GM21381 (cell line): ENCODE measurements around the gene CTSO.

Experiments
- ATAC-seq: cut with Tn5 transposase; IDR thresholded peaks from one replicate; pipeline ENCODE4 v1.9.1; 2021; ENCODE audit warnings: mild to moderate bottlenecking, moderate library complexity; ENCODE audit not compliant: unreplicated experiment

Gene CTSO, protein sequence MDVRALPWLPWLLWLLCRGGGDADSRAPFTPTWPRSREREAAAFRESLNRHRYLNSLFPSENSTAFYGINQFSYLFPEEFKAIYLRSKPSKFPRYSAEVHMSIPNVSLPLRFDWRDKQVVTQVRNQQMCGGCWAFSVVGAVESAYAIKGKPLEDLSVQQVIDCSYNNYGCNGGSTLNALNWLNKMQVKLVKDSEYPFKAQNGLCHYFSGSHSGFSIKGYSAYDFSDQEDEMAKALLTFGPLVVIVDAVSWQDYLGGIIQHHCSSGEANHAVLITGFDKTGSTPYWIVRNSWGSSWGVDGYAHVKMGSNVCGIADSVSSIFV

DNA sequence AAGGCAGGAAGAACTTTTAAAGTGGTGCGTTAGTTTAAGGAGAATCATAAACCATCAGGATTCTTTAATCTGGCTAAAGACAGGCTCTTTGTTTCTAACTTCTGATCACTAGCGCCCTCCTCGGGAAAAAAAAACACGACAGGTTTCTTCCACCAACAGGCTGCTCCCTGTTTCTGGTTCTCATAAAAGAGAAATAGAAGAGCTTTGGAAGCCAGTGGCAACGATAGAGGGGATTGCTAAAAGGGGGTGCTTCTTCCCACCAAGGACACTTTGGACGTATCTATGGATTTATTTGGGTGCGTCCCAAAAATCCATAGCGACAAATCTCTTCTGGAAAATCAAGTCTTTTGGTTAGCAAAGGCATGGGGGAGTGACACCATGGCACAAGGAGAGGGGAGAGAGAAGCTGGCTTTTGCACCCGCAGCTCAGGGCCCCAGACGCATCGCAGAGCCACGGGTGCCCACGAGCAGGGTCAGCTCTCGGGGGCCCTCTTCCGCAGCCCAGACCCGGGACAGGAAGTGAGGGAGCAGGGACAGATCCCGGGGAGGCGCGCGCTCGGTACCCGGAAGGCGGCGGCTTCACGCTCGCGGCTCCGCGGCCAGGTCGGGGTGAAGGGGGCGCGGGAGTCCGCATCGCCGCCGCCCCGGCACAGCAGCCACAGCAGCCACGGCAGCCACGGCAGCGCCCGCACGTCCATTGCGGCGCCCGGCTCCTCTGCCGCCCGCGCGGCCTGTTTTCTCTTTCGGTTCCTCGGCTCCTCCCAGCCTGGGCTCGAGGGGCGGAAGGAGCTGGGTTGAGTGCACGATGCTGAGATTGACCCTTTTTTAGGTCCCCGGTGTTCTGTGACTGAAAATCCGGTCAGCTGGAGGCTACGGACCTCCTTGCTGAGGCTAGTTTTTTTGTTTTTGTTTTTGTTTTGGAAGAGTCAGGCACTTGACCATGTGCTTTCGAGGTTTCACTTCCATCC, at the start of gene CTSO:
Gene CTSO (minus strand): TSS at position 716 of the 967 bp plus-strand sequence. CDS start 19 bp downstream, at position 697.
- peak; percentile 95 for ATAC-seq

DNA sequence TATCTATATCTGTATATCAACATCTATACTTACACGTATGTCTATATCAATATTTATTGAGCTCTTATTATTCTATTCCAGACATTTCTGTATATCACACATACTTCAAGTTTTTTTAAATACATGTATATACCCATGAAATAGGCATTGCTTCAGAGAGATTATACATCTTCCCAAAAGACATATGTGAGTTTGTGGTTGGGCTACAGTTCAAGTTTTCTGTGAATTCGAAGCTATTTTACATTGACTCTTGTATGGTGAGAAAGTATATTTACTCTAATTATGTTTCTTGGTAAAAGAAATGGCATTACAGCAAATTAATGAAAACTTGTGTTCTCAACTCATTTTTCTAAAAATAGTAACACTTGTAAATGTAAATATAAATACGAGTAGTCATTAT, 46.8 kb upstream of the CTSO start:
- no peak for ATAC-seq

DNA sequence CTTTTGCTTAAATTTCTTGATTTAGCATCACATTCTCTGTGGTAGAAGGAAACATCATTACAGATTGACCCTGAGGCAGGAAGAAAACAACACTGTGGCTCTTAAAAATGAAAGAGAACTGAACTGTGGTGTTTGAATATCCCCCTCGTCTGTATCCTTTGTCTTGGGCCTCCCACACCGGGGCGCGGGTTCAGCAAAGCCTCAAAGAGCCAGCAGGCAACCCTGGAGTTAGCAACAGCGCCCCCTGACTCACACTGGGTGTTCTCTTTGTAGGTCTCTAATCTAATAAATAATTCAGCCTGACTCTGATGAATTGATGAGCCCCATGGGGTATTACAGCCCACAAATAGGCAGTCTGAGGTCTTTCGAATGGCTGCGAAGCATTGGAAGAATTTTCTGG, 46.1 kb upstream of the CTSO start:
- ATAC-seq: no peak

DNA sequence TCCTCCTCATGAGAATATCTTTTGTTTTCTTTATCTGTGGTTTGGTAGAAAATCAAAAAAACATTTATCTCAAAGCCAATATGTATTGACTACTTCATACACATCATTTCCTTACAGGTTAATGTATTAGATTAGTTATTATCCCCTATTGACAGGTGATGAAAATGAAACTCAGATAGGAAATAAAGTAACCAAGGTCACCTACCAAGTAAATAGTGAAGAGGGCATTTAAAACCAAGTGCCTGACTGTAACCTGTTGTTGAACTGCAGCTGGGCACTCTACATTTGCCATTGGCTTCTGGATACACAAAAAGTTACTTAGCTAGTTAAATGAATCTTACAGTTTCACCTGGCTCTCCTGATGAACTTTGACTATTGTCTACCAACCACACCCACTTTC, 41.4 kb upstream of the CTSO start:
- ATAC-seq: no peak

DNA sequence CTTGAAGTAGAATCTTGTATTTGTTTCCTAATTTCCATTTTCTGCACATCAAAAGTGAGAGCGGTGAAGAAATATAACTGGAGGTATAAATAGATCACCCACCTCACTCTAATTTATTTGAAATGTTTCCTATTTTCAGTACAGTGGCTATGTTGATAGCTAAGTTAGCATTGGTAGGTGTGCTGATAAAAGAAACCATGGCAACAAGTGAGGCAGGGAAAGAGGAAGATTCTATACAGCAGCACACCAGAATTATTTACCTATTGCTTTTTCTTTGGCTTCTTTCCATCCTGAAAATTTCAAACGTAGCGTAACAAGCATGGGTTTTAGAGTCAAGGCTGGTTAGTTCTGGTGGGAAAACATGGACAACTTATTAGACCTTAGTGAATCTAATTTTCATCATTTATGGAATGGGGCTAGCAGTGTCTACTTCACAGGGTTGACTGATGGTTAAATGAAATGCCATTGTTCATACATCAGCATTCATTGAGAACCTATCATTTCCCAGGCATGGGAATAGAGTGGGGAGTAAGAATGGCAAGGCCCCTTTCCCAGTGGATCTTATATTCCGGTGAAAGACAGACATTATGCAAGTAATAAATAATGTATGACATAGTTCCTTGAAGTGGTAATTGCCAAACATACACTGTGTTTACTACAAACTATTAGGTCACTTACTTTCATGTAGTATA, 30.6 kb upstream of the CTSO start:
- ATAC-seq: no peak

DNA sequence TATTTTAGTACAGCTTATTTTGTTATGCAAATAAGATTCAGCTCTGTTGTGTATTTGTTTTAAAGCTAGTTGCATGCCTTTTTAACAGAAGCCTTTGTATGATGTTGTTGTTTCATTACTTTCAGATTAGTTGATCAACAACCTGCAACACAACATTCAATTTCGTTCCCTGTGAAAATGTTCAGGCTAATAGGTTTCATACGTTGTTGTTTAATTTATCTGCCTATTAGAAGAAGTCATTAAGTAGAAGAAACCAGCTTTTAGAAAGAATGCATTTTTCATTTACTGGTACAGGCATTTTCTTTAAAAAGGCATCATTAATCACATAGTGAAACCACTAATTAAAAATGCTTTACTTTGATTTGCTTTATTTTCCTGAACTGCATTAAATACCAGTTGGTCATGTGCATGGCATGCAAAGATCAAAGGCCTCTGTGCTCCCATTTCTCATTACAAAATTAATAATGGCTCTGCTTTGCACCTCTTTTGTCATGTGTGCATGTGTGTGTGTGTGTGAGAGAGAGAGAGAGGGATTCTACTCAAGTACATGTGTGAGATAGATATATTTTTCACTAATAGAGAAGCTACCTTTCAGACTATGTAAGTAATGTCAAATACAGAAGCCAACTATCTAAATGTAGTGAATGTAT, 29.2 kb upstream of the CTSO start:
- ATAC-seq: no peak

DNA sequence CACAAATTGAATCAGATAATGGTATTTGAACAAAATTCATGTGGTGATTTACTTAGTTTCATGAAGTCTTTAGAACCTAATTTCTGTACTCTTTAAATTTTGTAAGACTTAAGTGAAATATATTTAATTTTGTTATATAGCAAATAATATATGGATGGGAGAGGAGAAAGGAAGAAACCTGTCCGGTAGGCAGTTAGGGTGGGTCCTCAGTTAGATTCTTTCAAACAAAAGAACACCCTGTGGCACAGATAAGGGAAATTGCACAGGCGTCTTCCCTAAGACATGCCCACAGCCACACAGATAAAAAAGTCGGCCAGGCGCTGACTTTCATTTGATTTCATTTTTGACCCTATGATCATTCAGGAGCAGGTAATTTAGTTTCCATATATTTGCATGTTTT, 25.1 kb upstream of the CTSO start:
- ATAC-seq: no peak

DNA sequence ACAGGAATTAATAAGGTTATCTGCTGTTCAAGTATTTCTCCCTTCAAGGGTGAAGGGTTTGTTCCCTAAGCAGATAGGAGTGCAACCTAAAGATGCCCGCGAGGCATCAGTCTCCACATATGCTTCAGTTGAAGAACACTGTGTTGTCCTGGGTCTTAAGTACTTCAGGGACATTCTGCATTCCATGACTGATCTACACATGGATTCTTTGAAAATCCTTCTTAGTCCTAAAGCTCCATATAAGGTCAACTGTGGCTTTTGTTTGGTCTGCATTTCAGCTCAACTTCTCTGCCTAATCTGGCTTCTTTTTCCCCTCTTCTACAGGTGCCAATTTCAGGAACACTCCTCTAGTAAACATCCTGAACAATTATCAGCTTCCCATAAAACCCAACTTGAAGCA, 21.8 kb upstream of the CTSO start:
- no peak for ATAC-seq

DNA sequence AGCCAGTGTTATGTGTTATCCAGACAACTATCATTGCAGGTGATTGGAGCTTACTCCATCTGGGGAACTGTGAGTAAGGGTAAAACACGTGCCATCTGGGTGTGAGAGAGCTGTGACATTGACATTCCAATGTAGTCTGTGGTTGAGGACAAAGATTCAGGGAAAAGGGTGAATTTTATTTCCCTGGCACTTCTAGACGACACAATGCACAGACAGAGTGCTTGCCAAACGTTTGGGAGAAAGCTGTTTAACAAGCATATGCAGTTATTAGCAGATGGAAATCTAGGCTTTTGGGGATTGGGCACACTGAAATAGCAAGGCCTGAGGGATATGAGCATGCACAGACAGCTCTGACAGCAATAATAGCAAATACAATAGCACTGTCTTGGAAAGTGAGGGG, 21.3 kb upstream of the CTSO start:
- peak; percentile 2 for ATAC-seq

DNA sequence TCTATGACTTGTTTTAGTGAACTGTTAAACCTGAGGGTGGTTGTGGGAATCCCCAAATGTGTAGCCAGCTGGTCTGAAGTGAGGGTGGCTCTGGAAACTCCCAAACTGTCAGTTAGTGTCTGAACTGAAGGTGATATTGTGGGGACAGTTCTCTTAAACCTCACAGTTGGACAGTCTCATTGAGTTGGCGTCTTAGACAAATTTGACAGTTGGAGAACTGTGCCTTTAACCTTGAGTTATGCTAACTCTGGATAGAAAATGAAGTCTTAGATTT, 20.7 kb upstream of the CTSO start:
- ATAC-seq: peak; percentile 95

DNA sequence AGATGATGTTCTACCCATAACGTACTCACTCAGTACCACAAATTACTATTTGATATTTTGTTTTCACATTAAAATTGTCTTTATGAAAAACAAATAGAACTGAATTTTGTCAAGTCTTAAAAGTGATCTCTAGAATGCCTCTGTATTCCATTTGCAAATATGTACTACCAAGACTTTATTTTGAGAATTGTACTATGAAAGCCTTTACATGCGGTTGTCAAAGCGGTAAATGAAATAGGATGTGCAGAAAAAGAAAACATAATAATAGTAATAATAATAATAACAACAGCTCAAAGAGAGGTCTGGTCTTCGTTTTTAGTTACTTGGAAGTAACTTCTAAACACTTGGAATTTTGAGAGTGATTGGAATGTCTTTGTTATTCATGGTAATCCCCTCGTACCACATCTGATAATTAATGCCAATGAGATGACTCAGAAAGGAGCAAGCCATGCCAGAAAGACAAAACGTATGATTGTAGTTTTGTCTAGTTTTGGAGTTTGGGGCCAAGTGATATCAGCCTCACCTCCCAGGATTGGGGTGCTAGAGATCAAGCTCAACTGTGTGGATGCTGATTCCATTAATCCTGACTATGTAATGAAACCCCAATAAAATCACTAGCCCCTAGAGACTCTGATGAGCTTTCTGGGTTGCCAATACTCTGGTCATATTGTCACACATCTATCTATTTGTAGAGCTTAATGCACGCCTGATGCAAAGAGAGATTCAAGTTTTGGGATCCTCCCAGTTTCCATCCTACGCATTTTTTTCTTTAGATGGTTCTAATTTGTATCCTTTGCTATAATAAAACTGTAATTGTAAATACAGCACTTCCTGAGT, 20.2 kb upstream of the CTSO start:
- ATAC-seq: peak; percentile 18

DNA sequence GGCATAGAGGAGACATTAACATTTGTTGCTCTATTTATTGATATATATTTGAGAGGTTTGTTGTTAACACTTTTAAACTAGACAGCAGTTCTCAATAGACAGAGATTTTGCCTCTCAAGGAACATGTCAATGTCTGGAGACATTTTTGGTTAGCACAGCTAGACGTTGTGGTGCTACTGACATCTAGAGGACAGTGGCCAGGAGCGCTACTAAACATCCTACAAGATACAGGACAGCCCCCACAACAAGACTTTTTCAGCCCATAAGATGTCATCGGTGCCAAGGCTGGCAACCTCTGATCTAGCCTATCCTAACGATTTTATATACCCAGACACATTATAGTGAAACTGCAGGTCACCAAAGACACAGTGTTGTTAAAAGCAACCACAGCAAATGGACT, 18.4 kb upstream of the CTSO start:
- peak; percentile 43 for ATAC-seq

DNA sequence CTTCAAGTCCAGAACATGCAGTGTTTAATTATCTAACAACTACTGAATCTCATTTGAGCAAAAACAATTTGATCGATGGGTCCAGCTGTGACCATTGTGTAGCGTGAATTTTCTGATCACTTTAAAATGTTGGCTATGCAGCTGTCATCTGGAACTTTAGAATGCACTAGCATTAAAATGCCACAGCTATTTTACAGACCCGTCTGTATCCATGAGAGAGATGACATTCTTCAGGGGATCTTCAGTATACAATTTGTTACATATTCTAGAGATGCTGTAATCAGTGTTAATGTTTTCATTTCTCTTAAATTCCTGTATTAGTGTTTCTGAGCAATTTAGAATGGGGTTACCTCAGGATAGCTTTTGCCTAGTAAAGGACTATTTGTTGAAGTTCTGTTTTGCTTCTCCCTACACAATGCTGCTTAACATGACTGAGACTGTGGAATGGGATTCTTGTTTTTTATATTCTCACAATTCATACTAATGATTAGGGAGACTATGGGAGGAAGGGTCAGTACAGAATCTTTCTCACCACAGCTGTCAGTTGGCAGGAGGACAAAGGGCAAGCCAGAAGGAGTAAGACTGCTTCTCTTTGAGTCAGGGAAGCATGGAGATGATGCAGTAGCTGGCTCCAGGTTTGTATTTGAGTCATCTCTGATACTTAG, 13.2 kb upstream of the CTSO start:
- no peak for ATAC-seq

DNA sequence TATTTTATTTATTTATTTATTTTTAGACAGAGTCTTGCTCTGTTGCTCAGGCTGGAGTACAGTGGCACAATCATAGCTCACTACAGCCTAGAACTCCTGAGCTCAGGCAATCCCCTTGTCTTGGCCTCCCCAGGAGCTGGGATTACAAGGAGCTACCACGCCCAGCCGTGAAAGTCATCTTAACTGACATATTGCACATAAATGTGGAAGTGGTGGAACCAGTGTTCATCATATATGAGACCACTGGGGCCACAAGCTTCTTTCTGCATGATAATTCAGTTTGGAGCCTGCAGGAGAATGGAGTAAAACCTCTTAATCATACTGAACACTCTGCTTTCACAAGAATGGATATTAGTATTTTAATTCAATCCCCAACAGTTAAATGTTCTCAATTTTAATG, 12.5 kb upstream of the CTSO start:
- no peak for ATAC-seq

DNA sequence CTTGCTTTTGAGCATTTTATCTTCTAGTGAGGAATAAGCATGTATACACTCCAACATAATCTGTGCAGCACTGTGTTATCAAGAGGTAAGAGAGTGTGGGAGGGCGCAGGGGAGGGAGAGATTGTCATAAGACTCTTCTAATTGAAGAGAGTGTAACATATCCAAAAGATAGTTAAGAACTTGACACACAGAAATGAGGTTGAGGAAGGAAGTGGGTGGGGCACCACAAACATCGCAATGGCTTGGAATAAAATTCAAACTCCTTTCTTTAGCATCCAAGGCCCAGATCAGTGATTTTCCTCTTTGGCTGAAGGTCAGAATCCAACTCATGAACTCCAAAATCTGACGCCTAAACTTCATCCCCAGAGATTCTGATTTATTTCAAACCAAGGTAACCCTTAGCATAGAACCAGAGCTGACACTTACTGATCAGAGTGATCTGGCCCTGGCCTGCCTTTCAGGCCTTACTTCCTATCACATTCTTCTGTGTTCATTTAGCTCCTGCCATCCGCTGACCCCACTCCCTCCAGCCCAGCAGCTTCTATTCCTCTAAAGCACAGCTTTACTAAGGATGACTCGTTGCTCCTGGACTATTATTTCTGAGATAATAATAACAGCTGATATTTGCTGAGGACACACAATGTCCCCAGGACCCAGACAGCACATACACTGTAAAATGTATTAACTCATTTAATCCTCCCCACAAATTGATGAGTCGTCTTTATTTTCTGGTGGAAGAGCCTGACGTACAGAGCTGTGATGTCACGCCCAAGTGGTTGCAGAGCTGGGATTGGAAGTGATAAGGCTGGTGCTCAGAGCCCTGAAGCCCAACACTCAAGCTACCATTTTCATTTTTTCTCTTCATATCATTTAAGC, 10.6 kb upstream of the CTSO start:
- no peak for ATAC-seq

DNA sequence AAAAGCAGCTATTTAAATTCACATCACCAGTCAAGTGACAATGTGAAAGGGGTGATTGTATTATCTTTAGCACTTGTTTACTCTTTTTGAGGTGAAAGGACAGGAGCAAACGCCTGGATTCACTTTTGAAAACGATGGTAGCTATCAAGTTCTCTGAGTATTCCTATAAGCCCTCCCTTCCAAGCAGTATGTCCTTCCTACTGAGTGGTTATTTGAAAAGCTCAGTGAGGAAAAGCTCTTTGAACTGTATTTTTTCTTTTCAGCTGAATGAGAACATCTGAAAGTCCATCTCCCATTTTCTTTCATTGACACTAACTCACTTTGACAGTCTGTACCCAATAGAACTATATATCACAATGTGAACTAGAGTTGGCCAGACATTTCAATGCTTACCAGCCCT, 9.1 kb upstream of the CTSO start:
- ATAC-seq: no peak

DNA sequence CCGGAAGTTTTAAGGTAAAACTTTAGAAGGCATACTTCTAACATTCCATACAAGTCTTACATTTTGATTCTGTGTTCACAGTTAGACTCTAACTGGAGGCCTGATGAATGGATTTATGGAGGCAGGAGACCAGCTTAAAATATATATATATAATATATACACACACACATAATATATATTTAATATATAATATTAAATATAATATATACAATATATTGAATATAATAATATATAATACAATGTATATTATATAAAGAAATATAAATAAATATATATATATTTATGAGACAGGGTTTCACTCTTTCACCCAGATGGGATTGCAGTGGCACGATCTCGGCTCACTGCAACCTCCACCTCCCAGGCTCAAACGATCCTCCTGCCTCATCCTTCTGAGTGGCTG, 7.9 kb upstream of the CTSO start:
- ATAC-seq: no peak

DNA sequence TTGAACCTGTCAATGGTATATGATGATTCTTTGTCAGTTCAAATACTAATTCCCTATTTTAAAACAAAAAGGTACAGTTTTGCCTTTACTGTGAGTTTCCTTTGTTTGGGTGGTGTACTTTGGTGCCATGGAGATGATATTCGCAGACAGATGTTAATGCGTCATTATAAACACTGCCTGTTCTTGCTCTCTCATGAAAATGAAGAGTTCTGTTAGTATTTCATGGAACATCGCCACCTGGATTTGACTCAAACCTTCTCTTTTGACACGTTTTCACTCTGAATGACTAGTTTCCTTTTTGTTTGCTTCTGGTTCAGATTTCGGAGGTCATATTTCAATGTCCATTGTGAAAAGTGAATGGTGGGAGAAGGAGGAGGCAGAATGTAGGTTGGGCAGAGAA, 6.9 kb upstream of the CTSO start:
- no peak for ATAC-seq

DNA sequence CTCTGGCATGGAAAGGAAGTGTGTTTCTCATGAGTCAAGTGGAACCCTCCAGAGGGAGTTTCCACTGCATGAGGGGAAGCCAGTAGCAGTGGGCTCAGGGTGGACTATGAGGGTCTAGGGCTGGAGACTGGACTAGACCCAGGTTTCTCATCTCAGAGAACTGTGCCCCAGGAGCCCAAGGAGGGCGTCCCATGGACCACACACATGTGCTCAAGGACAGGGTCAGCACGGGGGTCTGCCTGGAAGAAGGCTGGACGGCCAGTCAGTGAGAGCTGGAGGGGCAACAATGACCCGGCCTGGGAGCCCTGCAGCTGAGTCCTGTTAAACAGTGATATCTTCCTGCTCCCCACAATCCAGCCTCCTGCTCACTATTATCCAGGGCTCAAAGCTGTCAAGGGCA, 5.8 kb upstream of the CTSO start:
- ATAC-seq: no peak
